ENCODE measurements around the gene LRRC39.

LRRC39 gene

DNA sequence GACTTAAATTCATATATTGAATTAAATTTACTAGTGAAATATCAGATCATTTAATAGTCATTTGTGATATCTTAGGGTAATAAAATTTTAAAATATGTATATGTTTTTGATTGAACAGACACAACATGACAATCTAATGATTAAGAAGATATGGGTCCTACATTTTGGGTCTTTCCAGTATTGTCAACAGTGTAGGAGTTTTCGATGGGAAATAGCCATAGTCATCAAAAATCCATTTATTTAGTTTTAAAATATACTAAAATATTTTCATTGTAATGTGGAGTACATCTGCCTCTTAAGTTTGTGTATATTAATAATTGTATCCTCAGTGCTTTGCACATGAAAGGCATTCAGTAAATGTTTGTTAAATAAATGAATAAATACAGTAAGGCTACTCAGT, 31.1 kb downstream of the LRRC39 start:
- DNase-seq (ENCODE audit: low read depth) = no peak

DNA sequence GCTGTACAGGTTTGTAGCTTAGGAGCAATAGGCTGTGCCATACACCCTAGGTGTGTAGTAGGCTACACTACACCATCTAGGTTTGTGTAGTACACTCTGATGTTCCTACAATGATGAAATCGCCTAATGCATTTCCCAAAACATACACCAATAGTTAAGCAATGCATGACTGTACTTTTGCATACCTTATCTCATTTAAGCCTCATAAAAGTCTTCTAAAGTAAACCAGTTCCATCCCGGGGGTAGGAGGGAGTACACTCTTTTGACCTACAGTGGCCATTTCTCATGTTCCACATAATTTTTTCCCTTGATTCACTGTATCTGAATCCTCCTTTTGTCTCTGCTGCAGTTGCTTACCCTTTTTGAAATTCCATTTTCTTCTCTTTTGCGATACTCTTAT, 32.9 kb downstream of the LRRC39 start:
- no peak for DNase-seq (ENCODE audit: low read depth)

DNA sequence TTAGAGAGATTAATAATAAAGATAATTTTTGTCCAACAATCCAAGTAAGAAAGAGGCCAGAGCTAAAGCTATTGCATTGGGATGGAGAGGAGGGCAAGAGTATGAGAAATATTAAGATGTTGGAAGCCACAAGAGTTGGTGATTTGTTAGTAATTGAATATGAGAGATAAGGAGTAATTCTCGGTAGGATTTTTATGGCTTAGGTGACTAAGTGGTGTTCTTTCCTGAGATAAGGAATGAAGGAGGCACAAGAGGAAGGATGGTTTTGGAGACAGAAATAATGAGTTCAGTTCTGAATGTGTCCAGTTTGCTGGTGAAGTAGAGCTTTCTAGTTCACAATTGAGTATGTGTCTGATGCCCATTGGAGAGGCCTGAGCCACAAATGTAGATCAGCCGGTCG, 35.7 kb downstream of the LRRC39 start:
- DNase-seq (ENCODE audit: low read depth) = no peak

DNA sequence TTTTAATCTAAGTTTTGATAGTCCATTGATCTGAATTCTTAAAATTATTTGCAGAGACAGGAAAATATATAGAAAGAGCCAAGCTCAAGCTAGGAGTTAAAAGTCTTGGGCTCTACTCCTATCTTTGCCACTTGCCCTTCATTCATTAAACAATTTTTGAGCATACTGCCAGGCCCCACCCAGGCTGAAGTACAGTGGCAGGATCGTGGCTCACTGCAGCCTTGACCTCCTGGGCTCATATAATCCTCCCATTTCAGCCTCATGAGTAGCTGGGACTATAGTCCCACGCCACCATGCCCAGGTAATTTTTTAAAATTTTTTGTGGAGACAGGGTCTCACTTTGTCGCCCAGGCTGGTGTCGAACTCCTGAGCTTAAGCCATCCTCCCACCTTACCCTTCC, 36.9 kb downstream of the LRRC39 start:
- no peak for DNase-seq (ENCODE audit: low read depth)

DNA sequence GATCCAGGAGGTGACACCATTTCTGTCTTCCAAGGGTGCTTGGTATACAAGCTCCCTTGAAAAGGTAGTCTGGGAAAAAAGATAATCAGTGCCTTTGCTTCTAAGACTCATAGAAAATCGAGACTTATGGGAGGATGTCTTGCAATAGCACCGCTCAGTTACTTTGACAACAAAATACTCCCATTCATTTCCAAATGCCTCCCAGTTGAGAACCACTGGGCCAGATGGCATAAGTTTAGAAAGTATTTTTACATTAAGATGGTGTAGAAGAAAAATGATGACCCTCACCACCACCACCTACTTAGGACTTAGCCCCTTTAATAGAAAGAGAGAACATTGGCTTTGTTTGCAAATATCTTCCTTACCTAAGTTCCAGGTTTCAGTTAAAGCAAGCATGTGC, 40.5 kb downstream of the LRRC39 start:
- DNase-seq (ENCODE audit: low read depth) = no peak

DNA sequence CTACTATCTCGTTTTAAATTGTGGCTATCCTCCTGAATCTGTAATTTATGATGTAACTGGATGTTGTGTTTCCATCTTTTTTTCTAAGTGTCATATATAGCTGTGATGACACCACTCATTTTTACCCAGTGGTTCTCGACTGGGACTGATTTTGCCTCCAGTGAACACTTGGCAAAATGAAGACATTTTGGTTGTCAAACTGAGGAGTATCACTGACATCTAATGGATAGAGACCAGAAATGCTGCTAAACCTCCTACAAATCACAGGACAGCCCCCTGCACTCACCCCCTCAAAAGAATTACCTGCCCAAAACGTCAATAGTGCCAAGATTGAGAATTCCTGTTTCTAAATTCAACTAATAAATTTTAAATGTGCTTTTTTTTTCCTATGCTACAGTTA, 43.2 kb downstream of the LRRC39 start:
- no peak for DNase-seq (ENCODE audit: low read depth)

DNA sequence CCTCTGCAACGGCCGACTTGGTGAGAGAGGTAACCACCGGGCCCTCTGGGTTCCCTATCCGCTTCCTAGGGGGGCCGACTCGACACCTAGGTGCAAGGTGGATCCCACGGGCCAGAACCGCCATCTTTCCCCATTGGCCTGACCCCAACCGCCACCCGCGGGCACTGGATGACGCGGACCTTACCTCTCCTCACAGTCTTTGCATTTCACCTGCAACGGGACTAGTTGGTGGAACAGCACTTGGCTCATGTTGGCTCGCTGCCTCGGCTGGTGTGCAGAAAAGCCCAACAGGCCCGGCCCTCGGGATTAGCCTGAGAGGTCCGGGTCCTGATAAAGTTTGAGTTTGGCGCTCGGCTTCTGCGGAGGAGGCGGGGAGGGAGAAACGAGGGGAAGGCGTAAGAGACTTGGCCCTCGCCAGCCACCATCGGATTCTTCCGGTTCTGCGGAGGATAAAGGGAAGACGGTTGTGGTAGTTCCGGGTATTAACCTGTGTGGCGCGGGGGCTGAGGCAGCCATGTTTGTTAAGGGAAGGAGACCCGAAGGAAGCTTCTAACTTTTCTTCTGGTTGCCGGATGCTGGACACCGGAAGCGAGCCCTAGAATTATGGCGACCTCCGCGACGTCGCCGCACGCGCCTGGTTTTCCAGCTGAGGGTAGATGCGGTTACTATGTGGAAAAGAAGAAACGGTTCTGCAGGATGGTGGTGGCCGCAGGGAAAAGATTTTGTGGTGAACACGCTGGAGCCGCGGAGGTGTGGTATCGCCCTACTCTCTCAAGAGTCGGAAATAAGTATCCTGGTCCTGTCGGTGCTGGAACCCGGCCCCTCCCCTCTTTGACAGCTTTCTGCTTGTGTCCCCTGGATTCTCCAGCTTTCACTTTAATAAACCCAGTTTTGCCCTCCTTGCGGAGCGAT, 45.2 kb downstream of the LRRC39 start, which contains the start of the genes SASS6 and TRMT13:
Gene SASS6, minus strand, starts transcription at position 365 of the 912 bp plus-strand sequence. Its CDS starts 116 bp downstream, at position 249.
Gene TRMT13, plus strand, starts transcription at position 598 of the 912 bp plus-strand sequence. Its CDS starts 6 bp downstream, at position 604.
- peak; percentile 89 for DNase-seq (ENCODE audit: low read depth)

DNA sequence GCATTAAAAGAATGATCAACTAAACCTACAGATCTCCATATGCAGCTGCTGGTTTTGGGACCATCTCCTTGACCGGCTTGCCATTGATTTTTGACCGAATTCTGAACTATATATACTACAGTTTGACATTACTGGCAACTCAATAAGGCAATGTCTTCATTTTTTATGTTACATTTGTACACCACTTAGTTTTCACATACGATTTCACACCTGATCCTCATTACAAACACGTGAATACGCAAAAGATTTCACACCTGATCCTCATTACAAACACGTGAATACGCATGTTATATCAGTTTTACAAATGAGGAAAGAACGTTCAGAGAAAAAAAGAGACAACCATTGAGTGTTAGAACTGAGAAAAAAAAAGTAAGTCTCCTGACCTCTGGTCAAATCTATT, 46.4 kb downstream of the LRRC39 start:
- no peak for DNase-seq (ENCODE audit: low read depth)

DNA sequence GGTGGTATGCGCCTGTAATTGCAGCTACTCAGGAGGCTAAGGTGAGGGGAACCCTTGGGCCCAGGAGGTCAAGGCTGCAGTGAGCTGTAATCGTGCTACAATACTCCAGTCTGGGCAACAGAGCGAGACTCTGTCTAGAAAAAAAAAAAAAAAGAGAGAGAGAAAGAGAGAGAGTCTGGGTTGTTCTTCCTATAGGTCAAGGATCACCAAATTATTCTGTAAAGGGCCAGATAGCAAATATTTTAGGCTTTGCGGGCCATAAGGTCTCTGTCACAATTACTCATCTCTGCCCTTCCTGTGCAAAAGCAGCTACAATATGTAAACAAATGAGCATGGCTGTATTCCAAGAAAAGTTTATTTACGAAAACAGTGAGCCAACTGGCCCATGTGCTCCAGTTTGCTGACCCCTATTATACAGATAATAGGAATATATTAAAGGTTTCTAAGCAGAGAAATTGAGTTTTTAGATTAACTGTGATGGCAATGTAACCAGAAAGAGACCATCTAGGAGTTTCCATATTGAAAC, 47.4 kb downstream of the LRRC39 start:
- no peak for DNase-seq (ENCODE audit: low read depth)

DNA sequence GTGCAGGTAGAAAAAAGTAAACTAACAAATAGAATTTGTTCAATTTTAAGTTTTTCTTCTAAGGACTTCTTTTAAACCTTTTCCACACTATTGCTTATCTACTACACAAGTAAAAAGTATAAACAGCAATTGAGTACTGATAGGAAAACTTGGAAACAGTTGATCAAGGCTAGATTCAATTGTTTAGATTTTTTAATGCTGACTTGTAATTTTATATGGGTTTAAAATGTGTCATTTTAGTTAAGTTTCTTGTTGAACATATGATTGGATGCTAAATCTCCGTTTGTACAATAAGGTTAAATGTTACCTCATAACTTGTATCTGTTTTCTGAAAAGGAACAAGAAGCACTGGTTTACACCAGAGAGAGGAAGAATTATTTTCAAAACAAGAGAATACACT, 50.8 kb downstream of the LRRC39 start:
- DNase-seq (ENCODE audit: low read depth) = no peak

DNA sequence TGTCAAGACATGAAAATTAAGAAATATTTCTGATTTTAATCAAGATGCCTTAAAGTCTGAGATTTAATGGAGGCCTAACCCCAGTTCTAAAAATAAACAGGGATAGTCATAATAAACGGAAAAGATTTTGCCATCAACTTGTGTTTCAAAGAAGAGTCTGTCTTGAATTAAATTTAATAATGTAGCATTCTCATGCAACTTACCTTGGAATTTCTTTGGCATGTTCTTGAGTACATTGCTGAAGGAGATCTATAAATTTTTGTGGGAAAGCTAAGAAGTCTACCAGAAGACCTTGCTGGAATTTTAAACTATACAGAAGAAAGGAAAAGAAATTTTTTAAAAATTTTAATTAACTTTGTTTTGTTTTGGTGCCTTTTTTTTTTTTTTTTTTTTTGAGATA, 55.9 kb downstream of the LRRC39 start:
- DNase-seq (ENCODE audit: low read depth) = no peak

DNA sequence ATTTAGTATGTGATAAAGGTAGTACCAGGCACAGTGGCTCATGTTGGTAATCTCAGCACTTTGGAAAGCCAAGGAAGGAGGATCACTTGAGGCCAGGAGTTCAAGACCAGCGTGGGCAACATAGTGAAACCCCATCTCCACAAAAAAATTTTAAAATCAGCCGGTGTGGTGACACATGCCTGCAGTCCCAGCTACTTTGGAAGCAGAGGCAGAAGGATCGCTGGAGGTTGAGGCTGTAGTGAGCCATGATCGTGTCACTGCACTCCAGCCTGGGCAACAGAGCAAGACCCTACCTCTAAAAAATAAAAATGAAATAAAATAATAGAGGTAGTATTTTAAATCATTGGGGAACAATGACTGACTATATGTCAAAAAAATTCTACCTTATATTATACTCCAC, 62.5 kb downstream of the LRRC39 start:
- no peak for DNase-seq (ENCODE audit: low read depth)

DNA sequence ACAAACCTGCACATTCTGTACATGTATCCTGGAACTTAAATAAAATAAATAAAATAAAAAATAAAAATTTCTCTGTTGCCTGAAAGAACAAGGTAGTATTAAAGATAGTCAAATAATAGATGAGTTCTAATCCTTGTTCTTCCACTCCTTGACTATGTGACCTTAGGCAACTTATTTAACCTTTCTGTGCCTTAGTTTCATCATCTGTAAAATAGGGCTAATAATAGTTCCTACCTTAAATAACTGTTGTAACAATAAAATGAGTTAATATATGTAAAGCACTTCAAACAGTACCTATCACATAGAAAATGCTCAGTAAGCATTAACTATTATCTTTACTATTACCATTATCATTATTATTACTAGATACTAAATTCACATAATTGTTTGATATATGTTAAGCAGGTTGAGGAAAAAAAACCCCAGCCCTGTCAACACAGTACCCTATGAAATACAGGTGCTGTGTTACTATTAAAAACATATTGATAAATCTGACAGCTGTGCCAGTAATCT, 68.4 kb downstream of the LRRC39 start:
- DNase-seq (ENCODE audit: low read depth) = no peak

DNA sequence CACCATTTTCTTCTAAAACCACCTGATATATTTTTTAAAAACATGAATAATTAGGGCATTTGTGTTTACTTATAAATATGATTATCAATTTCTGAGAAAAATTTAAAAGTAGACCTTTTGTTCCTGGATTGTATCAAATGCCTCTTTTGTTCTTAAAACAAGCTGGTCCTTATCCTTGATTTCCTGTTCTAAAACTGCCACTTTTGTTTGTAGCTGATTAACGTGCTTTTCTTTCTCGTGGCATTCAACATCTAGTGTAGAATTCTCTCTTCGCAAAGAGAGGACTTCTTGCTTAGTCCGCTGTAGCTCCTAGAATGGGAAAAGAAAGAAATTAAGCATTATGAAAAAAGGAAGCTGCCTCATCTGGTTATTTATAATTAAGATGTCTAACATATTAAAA, 70.4 kb downstream of the LRRC39 start:
- DNase-seq (ENCODE audit: low read depth) = no peak

DNA sequence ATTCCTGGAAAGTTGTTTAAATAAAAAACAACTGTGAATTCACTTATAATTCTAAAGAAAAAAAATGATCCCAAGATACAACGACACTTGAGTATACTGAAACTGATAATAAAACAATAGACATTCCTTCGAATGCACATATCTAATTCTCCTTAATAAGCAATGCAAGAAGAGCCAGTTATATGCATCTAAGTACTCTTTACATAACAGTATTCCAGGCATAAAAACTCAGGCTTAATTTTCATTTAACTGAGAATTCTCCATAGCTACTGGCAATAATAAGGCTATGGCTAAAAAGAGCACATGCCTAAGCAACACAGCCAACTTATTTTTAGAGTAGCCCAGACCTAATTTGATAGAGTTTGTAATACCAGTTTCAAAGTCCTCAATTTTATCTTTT, 76.5 kb downstream of the LRRC39 start:
- no peak for DNase-seq (ENCODE audit: low read depth)

DNA sequence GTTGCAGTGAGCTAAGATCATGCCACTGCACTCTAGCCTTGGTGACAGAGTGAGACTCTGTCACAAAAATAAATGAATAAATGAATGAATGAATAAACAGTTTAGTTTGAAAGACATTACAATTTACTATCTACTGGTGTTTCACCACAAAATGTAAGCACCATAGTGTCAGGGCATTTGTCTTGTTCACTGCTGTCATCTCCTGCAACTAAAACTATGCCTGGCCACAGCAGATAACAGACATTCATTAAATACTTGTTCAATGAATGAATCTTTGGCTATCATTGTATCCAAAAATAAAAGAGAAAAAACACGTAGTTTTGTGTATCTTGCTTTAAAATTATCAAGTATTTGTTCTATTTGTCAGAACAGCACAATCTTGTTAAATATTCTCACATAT, 77.9 kb downstream of the LRRC39 start:
- DNase-seq (ENCODE audit: low read depth) = no peak
